Coronary artery (tissue), 2 donors: ENCODE measurements around the gene OR1M1.

Experiments used
- DNase-seq: peaks from one replicate; pipeline ENCODE4 v3.0.0-alpha.2; 2017; ENCODE audit warnings: low spot score
- H3K27ac ChIP-seq, 2 donors: fragments of 200-600 bp; sonication (generic); one replicate each; pipeline ENCODE4 v1.5.1; 2016 to 2019
- H3K4me3 ChIP-seq: fragments of 200-600 bp; sonication (generic); 2 replicates; pipeline ENCODE4 v1.5.1; 2016; ENCODE audit warnings: mild to moderate bottlenecking, moderate library complexity
- TF ChIP-seq, protein P1 (sequence below): fragments of 200-600 bp; sonication (generic); IDR thresholded peaks from one replicate; pipeline ENCODE4 v1.5.1; 2019; ENCODE audit warnings: antibody characterized with exemption

Gene OR1M1

GRCh38 chr19:9076901-9077300 lies 10.0 kb upstream of the OR1M1 start:
- DNase-seq, result no peak
- H3K4me3 ChIP-seq, result no peak overlapping the region
- TF ChIP-seq, protein P1, sequence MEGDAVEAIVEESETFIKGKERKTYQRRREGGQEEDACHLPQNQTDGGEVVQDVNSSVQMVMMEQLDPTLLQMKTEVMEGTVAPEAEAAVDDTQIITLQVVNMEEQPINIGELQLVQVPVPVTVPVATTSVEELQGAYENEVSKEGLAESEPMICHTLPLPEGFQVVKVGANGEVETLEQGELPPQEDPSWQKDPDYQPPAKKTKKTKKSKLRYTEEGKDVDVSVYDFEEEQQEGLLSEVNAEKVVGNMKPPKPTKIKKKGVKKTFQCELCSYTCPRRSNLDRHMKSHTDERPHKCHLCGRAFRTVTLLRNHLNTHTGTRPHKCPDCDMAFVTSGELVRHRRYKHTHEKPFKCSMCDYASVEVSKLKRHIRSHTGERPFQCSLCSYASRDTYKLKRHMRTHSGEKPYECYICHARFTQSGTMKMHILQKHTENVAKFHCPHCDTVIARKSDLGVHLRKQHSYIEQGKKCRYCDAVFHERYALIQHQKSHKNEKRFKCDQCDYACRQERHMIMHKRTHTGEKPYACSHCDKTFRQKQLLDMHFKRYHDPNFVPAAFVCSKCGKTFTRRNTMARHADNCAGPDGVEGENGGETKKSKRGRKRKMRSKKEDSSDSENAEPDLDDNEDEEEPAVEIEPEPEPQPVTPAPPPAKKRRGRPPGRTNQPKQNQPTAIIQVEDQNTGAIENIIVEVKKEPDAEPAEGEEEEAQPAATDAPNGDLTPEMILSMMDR, result no peak
- no peak overlapping the region for H3K27ac ChIP-seq

DNA sequence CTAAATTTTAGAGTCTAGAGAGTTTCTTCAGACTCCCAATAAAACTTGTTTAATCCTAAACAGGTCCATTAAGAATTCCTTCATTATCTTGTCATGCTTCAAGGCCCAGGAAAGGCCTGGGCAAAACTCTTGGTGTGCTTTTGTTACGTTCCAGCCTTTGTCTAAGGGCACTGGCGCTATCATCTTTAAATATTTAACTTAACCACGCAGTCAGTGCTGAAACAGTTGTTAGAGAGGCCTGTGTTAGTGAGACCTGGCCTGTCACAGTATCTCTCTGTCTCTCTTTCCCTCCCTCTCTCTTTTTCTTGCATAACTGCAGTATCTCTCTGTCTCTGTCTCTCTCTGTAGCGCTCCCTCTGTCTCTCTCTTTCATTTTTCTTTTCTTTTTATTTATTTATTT lies 8.2 kb upstream of the OR1M1 start:
- TF ChIP-seq, protein P1, result no peak

GRCh38 chr19:9107375-9107774 lies 20.5 kb downstream of the OR1M1 start, which contains the start of gene OR7G2:
Gene OR7G2, minus strand, starts transcription at chr19:9107475. Its CDS starts 4,232 bp downstream, at chr19:9103243.
- DNase-seq, result no peak
- no peak within 1 kb of the TSS for H3K27ac ChIP-seq
- TF ChIP-seq, protein P1, result no peak

More for the DNA sequence above, 8.2 kb upstream of the OR1M1 start:
- Histone ChIP-seq H3K4me3 (no peak overlapping the region), H3K27ac (no peak overlapping the region)
- DNase-seq, result no peak

DNA sequence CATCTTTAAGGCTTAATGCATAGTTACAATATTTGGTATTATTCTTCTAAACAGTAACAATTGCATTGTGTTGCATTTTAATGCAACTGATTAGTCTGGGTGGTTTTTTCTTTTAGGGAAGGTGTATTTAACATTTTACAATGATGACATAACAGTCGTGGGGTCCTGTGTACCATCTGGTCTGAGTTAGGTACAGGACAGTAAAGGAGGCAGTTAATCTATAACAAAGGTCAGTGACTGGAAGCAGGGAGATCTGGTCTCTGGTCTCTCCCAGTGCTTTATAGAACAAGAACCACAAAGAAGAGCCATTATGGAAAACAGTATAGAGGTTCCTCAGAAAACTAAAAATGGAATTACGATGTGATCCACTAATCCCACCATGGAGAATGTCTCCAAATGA lies 23.1 kb downstream of the OR1M1 start:
- TF ChIP-seq, protein P1, result no peak
- no peak for DNase-seq
- H3K27ac ChIP-seq, result no peak overlapping the region
- no peak overlapping the region for H3K4me3 ChIP-seq

More at GRCh38 chr19:9107375-9107774, 20.5 kb downstream of the OR1M1 start, which contains the start of gene OR7G2:
- H3K4me3 ChIP-seq, result no peak within 1 kb of the TSS

DNA sequence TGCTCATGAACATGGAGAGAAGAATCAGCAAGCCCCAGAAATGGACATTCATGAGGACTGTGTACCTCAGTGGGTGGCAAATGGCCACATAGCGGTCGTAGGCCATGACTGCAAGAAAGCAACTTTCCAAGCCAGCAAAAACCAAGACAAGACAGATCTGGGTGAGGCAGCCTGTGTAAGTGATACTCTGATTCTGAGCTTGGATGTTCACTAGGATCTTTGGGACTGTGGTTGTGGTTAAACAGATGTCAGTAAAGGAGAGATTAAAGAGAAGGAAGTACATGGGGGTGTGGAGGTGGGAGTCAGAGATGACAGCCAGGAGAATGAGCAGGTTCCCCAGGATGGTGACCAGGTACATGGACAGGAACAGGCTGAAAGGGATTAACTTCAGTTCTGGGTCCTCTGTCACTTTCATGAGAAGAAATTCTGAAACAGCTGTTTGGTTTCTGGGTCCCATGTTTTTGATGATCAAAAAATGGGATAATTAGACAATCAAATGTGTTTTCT lies 28.5 kb downstream of the OR1M1 start, which contains the start of gene OR7G1:
Gene OR7G1, minus strand, starts transcription at position 457 of the 507 bp plus-strand sequence. Its CDS starts 0 bp downstream, at position 457.
- Histone ChIP-seq H3K4me3 (no peak within 1 kb of the TSS), H3K27ac (no peak within 1 kb of the TSS)
- TF ChIP-seq, protein P1, result no peak
- DNase-seq, result no peak

GRCh38 chr19:9116547-9116946 lies 29.7 kb downstream of the OR1M1 start:
- H3K4me3 ChIP-seq, result no peak overlapping the region
- DNase-seq, result no peak
- TF ChIP-seq, protein P1, result no peak

DNA sequence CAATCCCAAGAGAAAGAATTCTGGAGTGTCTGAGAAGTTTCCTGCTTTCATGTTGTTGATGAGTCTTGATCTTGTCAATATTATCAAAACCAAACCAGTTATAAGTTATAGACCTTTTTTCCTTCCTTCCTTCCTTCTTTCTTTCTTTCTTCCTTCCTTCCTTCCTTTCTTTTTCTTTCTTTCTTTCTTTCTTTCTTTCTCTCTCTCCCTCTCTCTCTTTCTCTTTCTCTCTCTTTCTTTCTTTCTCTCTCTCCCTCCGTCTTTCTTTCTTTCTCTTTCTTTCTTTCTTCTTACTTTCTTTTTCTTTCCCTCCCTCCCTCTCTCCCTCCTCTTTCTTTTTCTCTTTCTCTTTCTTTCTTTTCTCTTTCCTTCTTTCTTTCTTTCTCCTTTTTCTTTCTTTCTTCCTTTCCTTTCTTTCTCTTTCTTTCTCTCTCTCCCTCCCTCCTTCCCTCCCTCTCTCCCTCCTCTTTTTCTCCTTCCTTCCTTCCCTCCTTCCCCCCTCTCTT lies 40.1 kb downstream of the OR1M1 start, which contains the start of gene OR7G3:
Gene OR7G3, minus strand, starts transcription at position 51 of the 506 bp plus-strand sequence. Its CDS starts 0 bp downstream, at position 51.
- TF ChIP-seq, protein P1, result no peak
- H3K27ac ChIP-seq, result no peak within 1 kb of the TSS
- H3K4me3 ChIP-seq, result no peak within 1 kb of the TSS
- no peak for DNase-seq

More at GRCh38 chr19:9116547-9116946, 29.7 kb downstream of the OR1M1 start:
- no peak overlapping the region for H3K27ac ChIP-seq
